Kidney (tissue), 14 donors: ENCODE results near the gene PARP12. TPM values are rescaled to one million over a fixed set of nuclear protein-coding genes. Genes with fewer than 3 reads are reported as not detected.

ENCODE experiments used
- DNase-seq, 5 donors: peaks; one replicate each; pipeline ENCODE4 v3.0.0-alpha.2; 2013 to 2020
- FAIRE-seq: peaks from 2 replicates; lab custom pipeline; 2012; peaks lifted over from hg19 to GRCh38; lab: Jason Lieb, UNC
- H3K27ac ChIP-seq, 2 donors: one replicate each; pipeline ENCODE4 v1.7.0; 2013; ENCODE audit warnings: low read depth in 2 of 2, low read length in 2 of 2, inconsistent platforms in 1 of 2
- H3K27me3 ChIP-seq: one replicate; pipeline ENCODE4 v1.7.1; 2013; ENCODE audit warnings: low read length, inconsistent platforms; ENCODE audit not compliant: control insufficient read depth, insufficient read depth
- H3K36me3 ChIP-seq, 3 donors: one replicate each; pipeline versions ENCODE4 v1.7.0 to v1.7.1; 2013; ENCODE audit warnings: low read length in 3 of 3, control low read depth in 1 of 3, inconsistent platforms in 1 of 3; ENCODE audit not compliant: insufficient read depth in 3 of 3, control insufficient read depth in 2 of 3
- H3K4me1 ChIP-seq, 3 donors: one replicate each; pipeline versions ENCODE4 v1.7.0 to v1.7.1; 2013; ENCODE audit warnings: low read length in 3 of 3, inconsistent platforms in 1 of 3, low read depth in 1 of 3; ENCODE audit not compliant: control insufficient read depth in 2 of 3, insufficient read depth in 2 of 3
- H3K4me3 ChIP-seq, 3 donors: one replicate each; pipeline versions ENCODE4 v1.7.0 to v1.8.1; 2013; ENCODE audit warnings: low read length in 3 of 3, control low read depth in 1 of 3, inconsistent platforms in 1 of 3
- H3K9ac ChIP-seq, 3 donors: one replicate each; pipeline versions ENCODE4 v1.7.0 to v1.7.1; 2013; ENCODE audit warnings: low read length in 3 of 3, control low read depth in 1 of 3, inconsistent platforms in 1 of 3
- H3K9me3 ChIP-seq, 3 donors: one replicate each; pipeline versions ENCODE4 v1.7.0 to v1.7.1; 2013; ENCODE audit warnings: low read length in 3 of 3, control low read depth in 1 of 3, inconsistent platforms in 1 of 3; ENCODE audit not compliant: control insufficient read depth in 2 of 3, insufficient read depth in 1 of 3
- intact Hi-C: fragments of 100-400 bp; cut with DNase I; formaldehyde crosslinking; loops from one replicate; pipeline ENCODE4 v1.11.1; 2022
- polyA plus RNA-seq: library from polyadenylated mRNA; stranded (reverse); fragments of 350-450 nt; fragmentation: Illumina TruSeq; extraction: RNeasy Lipid Tissue Mini Kit (QIAGEN cat#74804); gene quantifications from one replicate; pipeline ENCODE4 v1.2.3, GENCODE V29; 2014; ENCODE audit warnings: low read depth, low replicate concordance; ENCODE audit not compliant: insufficient read depth
- total RNA-seq: library from RNA; stranded (reverse); fragmentation: NEBNext Ultra II Directional; extraction: Animal tissue kit (Norgen Biotek cat#: 25700); gene quantifications from one replicate; pipeline ENCODE4 v1.2.1, GENCODE V29; 2021
- TF ChIP-seq, protein P1 (sequence below): IDR thresholded peaks from 3 replicates; pipeline ENCODE4 v1.5.1; 2012; ENCODE audit warnings: mild to moderate bottlenecking, moderate library complexity, borderline replicate concordance; ENCODE audit not compliant: insufficient read depth; ENCODE audit errors: extremely low read depth
- donor health status: control.
- donor health status: control.
- donor health status: control.
- donor health status: control.
- donor health status: control.
- donor health status: DM: yes; HTN: yes; CAD: no.
- donor health status: Normal renal cell carcinoma (clear cell type).

PARP12 gene
- total and polyA plus RNA-seq, 2 donors from 2014 or later, result 15.2 to 40.2 TPM

DNA sequence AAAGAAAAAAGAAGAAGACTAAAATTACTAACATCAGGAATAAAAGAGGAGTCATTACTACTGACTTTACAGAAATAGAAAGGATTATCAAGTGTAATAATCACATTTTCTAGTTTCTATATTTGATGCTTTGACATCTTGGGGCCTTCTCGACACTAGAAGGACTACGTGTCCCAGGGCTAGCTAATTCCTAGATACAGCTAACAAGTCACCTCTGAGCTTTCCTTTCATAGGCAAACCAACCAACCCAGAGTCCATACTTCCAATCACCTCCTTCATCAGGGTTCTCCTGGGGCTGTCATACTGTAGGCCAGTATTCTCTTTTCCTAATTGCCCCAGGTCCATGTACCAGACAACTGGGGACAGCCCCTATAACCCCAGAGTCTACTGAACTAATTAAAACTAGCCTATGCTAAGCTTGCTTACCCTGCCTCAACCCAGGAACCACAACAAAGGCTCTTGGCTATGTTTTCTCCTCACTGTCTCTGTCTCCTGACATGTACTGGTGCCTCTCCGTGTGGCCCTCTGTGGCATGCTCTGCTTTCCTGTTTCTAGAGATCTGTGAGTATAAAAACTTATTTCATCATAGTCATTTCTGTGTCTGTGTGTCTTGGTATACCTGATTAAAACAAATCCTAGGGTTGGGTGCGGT lies 6.7 kb upstream of the PARP12 start:
- Histone ChIP-seq H3K4me1 (no peaks in the 10 kb centered on the region), H3K9ac (no peak overlapping the region), H3K36me3 (no peaks in the 10 kb centered on the region), H3K9me3 (peaks cover 0 to 10% (median 3%) of the 10 kb centered on the region in 3 donors), H3K4me3 (no peak overlapping the region), H3K27me3 (no peaks in the 10 kb centered on the region), H3K27ac (no peak overlapping the region)
- DNase-seq (no peak), FAIRE-seq (no peak)
- intact Hi-C loops, result no loop called here
- TF ChIP-seq, protein P1, sequence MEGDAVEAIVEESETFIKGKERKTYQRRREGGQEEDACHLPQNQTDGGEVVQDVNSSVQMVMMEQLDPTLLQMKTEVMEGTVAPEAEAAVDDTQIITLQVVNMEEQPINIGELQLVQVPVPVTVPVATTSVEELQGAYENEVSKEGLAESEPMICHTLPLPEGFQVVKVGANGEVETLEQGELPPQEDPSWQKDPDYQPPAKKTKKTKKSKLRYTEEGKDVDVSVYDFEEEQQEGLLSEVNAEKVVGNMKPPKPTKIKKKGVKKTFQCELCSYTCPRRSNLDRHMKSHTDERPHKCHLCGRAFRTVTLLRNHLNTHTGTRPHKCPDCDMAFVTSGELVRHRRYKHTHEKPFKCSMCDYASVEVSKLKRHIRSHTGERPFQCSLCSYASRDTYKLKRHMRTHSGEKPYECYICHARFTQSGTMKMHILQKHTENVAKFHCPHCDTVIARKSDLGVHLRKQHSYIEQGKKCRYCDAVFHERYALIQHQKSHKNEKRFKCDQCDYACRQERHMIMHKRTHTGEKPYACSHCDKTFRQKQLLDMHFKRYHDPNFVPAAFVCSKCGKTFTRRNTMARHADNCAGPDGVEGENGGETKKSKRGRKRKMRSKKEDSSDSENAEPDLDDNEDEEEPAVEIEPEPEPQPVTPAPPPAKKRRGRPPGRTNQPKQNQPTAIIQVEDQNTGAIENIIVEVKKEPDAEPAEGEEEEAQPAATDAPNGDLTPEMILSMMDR, result no peak

DNA sequence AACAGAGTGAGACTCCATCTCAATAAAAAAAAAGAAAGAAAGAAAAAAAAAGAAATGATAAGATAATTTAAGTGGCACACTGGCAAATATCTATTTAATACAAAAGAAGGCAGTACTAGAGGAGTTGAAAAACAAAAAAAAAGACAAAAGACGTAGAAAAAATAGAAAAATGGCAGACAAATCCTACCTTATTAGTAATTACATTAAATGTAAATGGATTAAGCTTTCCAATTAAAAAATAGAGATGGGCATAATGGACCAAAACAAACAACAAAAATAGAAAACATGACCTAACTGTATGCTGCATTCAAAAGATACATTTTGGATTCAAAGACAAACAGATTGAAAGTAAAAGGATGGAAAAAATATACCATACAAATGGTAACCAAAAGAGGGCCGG lies 5.3 kb upstream of the PARP12 start:
- FAIRE-seq, result no peak
- Histone ChIP-seq H3K4me1 (no peaks in the 10 kb centered on the region), H3K9ac (no peak overlapping the region), H3K4me3 (no peak overlapping the region), H3K36me3 (no peaks in the 10 kb centered on the region), H3K27ac (no peak overlapping the region), H3K27me3 (no peaks in the 10 kb centered on the region), H3K9me3 (peaks cover 0 to 10% (median 3%) of the 10 kb centered on the region in 3 donors)
- TF ChIP-seq, protein P1, result no peak
- no peak for DNase-seq
- intact Hi-C loops, result no loop called here

DNA sequence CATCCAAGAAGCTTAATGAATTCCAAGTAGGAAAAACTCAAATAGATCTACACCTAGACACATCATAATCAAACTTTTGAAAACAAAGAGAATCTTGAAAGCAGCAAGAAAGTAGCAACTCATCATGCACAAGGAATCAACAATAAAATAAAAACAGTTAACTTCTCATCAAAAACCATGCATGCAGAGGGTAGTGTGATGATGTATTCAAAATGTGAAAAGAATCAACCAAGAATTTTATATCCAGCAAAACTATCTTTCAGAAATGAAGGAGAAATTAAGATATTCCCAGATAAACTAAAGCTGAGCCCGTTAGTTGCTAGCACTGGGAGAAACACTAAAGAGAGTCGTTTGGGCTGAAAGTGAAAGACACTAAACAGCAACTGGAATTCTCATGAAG lies 4.3 kb upstream of the PARP12 start:
- intact Hi-C loops, result no loop called here
- H3K27me3 ChIP-seq, result no peaks in the 10 kb centered on the region
- H3K36me3 ChIP-seq, result no peaks in the 10 kb centered on the region
- DNase-seq (peak in 1 of 5 donors; percentile 1), FAIRE-seq (no peak)
- H3K4me1 ChIP-seq, result no peaks in the 10 kb centered on the region
- H3K9ac ChIP-seq, result no peak overlapping the region
- TF ChIP-seq, protein P1, result no peak
- H3K9me3 ChIP-seq, result peaks cover 0 to 10% (median 3%) of the 10 kb centered on the region in 3 donors
- H3K4me3 ChIP-seq, result no peak overlapping the region
- H3K27ac ChIP-seq, result no peak overlapping the region
